Measurements from ENCODE around the gene PRKCH. TPM values are rescaled to one million over a fixed set of nuclear protein-coding genes. Genes with fewer than 3 reads are reported as not detected.

Gene PRKCH
- total RNA-seq, 1 experiment from 2014 or later: 2.7 TPM

GRCh38 chr14:61322799-61323290 is 1.5 kb downstream of the PRKCH start:
- POLR2A ChIA-PET: no interaction called here
- Histone ChIP-seq H3K27me3 (ENCODE audit: control insufficient read depth, insufficient read depth, low read length) (peaks cover 6% of the 10 kb centered on the region; the same call in 1 of the 2 replicates), H3K27ac (ENCODE audit: low read length) (no peak overlapping the region), H3K4me3 (ENCODE audit: low read depth in 2 of 2, low read length in 2 of 2) (peak overlapping the region; percentile 43 to 48), H3K4me1 (ENCODE audit: control insufficient read depth, insufficient read depth, low read length) (no peaks in the 10 kb centered on the region), H3K9me3 (ENCODE audit: control insufficient read depth, insufficient read depth, low read depth, low read length) (no peaks in the 10 kb centered on the region), H3K36me3 (ENCODE audit: control insufficient read depth, insufficient read depth, low read length) (no peaks in the 10 kb centered on the region; the same call in 1 of the 2 replicates)
- ATAC-seq (peak; percentile 54; the same call in 1 of the 2 replicates), DNase-seq (ENCODE audit: low read depth, low spot score) (no peak)
- CTCF ChIA-PET: no interaction called here
- intact Hi-C loops (cut with micrococcal nuclease; ENCODE audit: unreplicated experiment): no loop called here
- BruUV-seq (replicated peaks): no TSS peak
- TF ChIP-seq CTCF (IDR thresholded peaks at IDR 0.05) (no peak), POLR2AphosphoS5 (IDR thresholded peaks at IDR 0.05; ENCODE audit: low read depth, low read length) (no peak), SIN3A (IDR thresholded peaks at IDR 0.05; ENCODE audit: borderline replicate concordance, insufficient read depth, low read depth, low read length) (no peak), TCF7L2 (IDR thresholded peaks at IDR 0.05; ENCODE audit: low read depth, low read length) (no peak)
- TF ChIP-seq, protein P1, sequence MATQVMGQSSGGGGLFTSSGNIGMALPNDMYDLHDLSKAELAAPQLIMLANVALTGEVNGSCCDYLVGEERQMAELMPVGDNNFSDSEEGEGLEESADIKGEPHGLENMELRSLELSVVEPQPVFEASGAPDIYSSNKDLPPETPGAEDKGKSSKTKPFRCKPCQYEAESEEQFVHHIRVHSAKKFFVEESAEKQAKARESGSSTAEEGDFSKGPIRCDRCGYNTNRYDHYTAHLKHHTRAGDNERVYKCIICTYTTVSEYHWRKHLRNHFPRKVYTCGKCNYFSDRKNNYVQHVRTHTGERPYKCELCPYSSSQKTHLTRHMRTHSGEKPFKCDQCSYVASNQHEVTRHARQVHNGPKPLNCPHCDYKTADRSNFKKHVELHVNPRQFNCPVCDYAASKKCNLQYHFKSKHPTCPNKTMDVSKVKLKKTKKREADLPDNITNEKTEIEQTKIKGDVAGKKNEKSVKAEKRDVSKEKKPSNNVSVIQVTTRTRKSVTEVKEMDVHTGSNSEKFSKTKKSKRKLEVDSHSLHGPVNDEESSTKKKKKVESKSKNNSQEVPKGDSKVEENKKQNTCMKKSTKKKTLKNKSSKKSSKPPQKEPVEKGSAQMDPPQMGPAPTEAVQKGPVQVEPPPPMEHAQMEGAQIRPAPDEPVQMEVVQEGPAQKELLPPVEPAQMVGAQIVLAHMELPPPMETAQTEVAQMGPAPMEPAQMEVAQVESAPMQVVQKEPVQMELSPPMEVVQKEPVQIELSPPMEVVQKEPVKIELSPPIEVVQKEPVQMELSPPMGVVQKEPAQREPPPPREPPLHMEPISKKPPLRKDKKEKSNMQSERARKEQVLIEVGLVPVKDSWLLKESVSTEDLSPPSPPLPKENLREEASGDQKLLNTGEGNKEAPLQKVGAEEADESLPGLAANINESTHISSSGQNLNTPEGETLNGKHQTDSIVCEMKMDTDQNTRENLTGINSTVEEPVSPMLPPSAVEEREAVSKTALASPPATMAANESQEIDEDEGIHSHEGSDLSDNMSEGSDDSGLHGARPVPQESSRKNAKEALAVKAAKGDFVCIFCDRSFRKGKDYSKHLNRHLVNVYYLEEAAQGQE (IDR thresholded peaks at IDR 0.05; ENCODE audit: insufficient read depth in 1 of 2, low read depth in 2 of 2, low read length in 1 of 2): no peak
- in situ Hi-C loops (cut with HindIII; ENCODE audit: low pct_unique_long_range_greater_than_20kb, low sequenced_read_pairs): no loop called here

GRCh38 chr14:61323970-61324369 is 2.6 kb downstream of the PRKCH start:
- in situ Hi-C loops (cut with HindIII; ENCODE audit: low pct_unique_long_range_greater_than_20kb, low sequenced_read_pairs): no loop called here
- CTCF ChIA-PET: no interaction called here

More at GRCh38 chr14:61323970-61324369, 2.6 kb downstream of the PRKCH start:
- no peak for DNase-seq (ENCODE audit: low read depth, low spot score)
- no peaks in the 10 kb centered on the region; the same call in 1 of the 2 replicates for H3K36me3 ChIP-seq (ENCODE audit: control insufficient read depth, insufficient read depth, low read length)
- POLR2A ChIA-PET: no interaction called here
- ATAC-seq: no peak
- no peaks in the 10 kb centered on the region for H3K4me1 ChIP-seq (ENCODE audit: control insufficient read depth, insufficient read depth, low read length)
- no peak overlapping the region for H3K4me3 ChIP-seq (ENCODE audit: low read depth in 2 of 2, low read length in 2 of 2)
- BruUV-seq (replicated peaks): no TSS peak
- H3K27ac ChIP-seq (ENCODE audit: low read length): no peak overlapping the region
- H3K9me3 ChIP-seq (ENCODE audit: control insufficient read depth, insufficient read depth, low read depth, low read length): no peaks in the 10 kb centered on the region
- intact Hi-C loops (cut with micrococcal nuclease; ENCODE audit: unreplicated experiment): no loop called here
- TF ChIP-seq POLR2AphosphoS5 (IDR thresholded peaks at IDR 0.05; ENCODE audit: low read depth, low read length): no peak
- TF ChIP-seq, protein P1 (IDR thresholded peaks at IDR 0.05; ENCODE audit: insufficient read depth in 1 of 2, low read depth in 2 of 2, low read length in 1 of 2): no peak
- H3K27me3 ChIP-seq (ENCODE audit: control insufficient read depth, insufficient read depth, low read length): peaks cover 6% of the 10 kb centered on the region; the same call in 1 of the 2 replicates

Data from Panc1 (cell line).